ENCODE data around the gene TMEM240.
"Not testable (repeated sequence)": the region's sequence is repeated elsewhere in the genome, so short reads cannot be mapped to it uniquely, and the experiment has no call there.

TMEM240 gene

DNA sequence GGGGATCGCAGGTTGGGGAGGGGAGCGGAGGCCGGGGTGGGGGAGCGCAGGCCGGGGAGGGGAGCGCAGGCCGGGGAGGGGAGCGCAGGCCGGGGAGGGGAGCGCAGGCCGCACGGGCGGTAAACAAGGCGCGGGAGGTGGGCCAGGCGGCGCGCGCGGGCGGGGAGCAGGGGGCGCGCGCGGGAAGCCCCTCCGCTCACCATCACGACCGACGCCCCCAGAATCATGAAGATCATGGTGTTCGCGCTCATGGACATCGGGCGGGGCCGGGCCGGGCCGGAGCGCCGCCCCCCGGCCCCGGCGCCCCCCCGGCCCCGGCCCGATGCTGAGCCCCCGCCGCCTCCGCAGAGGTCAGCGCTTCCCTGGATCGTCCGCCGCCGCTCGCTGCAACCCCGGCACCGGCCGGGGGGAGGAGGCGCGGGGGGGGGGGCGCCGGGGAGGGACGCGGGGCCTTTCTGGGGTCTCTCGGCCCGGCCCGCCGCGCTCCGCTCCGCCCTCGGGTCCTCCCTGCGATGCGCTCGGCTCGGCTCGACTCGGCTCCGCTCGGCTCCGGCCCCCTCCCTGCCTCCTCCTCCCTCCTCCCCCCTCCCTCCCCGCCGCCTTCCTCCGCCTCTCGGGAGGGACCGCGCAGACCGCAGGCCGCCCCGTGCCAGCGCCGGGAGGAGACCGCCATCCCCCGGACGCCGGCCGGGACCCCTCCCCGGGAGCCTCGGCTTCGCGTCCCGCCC is at the start of gene TMEM240:
TSS of gene TMEM240 (minus strand) at position 535 of the 728 bp plus-strand sequence. CDS start at position 257, 278 bp downstream.
- DNase-seq = no peak

- no peak for DNase-seq
Measured at GRCh38 chr1:1583347-1584010, 43.1 kb upstream of the TMEM240 start.

- DNase-seq = no peak
Measured at GRCh38 chr1:1582585-1583346, 42.3 kb upstream of the TMEM240 start.

GRCh38 chr1:1578371-1578940 is 38.0 kb upstream of the TMEM240 start:
- DNase-seq = no peak

DNA sequence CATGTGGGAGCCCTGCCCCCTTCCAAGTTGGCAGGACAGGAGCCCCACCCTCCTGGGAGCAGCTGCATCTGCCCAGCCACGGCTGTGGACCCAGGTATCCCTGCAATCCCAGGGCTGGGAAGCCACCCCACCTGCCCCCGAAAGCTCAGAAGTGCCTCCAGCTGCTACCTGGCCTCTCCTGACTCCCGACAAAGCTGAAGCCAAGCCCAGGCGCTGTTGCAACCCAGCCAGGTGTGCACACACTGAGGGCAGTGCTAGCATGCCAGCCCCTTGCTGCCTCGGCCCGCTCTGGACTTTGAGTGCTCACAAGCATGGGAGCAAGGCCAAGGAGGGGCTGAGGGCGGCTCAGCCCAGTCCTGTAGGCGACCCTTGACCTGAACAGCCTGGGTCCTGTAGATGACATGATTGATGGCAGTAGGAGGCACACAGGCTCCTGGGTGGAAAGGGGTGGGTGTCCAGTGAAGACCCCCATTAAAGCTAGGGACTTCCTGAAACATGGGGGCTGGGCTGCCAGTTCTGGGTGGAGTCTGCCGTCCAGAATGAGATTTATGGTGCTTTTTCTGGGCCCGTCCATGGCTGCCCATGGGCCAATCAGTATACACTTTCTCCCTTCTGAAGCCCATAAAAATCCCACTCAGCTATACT is 37.1 kb upstream of the TMEM240 start:
- DNase-seq = no peak

DNA sequence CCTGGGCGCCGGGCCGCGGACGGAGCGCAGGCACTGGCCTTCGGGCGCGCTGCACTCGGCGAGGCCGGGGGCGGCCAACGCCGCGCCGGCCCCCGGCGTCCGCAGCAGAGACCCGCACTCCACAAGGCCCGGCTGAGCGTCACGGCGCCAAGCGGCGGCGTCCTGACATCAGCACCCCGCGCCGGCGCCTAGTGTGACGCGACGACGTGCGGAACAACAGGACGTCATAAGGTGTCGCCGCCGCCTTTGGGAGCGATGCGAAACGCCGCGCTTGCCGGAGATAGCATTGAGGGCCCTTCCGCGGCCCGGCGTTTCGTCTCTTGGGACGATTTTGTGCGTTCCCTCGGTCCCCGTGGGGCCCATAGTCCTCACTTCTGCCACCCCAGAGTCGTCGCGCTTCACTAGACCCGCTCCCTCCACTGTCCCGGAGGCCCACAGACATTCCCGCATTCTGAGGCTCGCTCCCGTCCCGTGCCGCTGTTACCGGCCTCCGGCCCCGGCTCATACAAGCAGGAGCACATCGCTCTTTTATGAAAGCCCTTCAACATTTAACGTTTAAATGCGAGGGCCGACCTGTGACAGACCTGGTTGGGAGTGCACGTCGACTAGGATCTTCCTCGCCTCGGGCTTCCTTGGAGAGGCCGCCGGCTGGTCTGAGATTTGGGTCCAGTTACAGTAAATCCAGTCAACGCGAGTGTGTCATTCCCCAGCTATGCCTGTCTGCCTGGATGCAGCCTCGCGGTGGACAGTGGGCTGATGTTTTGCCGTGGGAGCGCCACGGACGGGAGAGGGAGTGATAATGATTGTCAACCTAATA is 34.5 kb upstream of the TMEM240 start, which contains the start of gene SSU72:
TSS of gene SSU72 (minus strand) at position 143 of the 817 bp plus-strand sequence. CDS start 306 bp downstream, outside the sequence.
- peak; percentile 83 for DNase-seq

DNA sequence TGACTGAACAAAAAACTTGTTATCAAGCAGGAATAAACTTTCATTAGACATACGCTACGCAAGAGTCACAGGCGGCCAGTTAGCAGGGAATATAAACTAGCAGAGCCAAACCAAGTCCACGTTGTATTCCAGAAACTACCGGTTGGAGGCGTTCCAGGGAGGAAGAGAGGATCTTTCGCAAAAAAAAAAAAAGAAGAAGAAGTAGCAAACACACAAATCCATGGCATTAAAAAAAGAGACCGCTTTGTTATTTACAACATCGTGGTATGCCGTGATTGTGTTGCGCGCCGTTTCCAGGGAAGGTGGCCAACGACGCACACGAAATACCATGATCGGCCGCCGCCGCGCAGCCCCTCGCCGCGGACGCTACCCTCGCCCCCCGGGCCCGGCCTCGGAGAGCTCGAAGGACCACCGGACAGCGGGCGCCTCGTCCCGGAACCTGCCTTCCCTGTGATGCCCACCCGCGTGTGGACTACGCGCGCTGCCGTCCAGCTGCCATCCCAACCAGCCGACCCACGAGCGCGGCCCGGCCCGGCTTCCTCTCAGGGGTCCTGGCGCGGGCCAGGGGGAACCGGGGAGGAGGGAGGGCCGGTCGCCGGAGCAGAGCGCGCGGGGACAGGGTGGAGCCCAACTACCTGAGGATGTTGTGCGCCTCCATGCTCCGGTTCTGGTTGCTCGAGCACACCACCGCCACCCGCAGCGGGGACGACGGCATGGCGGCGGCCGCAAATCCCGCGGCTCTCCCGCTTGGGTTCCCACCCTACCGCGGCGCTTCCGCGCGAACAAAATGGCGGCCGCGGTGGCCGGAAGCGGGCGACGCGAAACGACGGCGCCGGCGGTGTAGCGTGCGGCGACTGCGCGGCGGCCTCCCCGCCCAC is 33.7 kb upstream of the TMEM240 start:
- DNase-seq = peak; percentile 61

DNA sequence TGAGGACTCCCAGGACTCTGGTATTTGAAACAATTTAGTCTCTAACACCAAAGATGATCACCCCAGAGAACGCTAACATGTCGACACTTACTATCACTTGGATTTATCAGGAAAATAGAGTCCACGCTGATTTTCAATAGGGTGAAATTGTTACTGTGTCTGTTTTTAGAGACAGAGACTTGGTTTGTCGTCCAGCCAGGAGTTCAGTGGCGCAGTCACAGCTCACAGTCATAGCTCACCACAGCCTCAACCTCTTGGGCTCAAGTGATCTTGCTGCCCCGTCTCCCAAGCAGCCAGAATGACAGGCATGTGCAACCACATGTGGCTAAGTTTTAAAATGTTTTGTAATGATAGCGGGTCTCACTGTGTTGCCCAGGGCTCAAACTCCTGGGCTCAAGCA is 28.9 kb upstream of the TMEM240 start:
- no peak for DNase-seq

- no peak for DNase-seq
Measured at GRCh38 chr1:1567891-1568291, 27.5 kb upstream of the TMEM240 start.

- no peak for DNase-seq
Measured at GRCh38 chr1:1567152-1567875, 26.9 kb upstream of the TMEM240 start.

- DNase-seq = no peak
Measured at GRCh38 chr1:1565340-1565739, 24.9 kb upstream of the TMEM240 start.

DNA sequence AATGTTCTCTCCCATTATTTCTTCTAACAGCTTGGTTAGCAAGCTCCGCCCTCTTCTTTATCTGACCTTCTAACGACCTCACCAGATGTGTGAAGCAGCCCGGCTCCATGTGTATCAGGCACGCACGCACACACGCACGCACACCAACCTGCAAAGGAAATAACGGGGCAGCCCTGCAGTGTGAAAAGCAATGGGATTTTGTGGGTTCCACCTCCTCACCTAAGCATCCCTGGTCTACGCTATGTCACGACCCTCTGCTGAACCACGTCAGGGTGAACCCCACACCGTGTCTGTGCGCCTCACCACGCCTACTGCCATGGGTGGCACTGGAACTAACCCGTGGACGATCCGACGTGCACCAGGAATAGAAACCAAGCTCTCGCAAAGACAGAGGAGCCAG is 23.8 kb upstream of the TMEM240 start:
- DNase-seq = no peak

GRCh38 chr1:1563688-1564087 is 23.3 kb upstream of the TMEM240 start:
- no peak for DNase-seq

DNA sequence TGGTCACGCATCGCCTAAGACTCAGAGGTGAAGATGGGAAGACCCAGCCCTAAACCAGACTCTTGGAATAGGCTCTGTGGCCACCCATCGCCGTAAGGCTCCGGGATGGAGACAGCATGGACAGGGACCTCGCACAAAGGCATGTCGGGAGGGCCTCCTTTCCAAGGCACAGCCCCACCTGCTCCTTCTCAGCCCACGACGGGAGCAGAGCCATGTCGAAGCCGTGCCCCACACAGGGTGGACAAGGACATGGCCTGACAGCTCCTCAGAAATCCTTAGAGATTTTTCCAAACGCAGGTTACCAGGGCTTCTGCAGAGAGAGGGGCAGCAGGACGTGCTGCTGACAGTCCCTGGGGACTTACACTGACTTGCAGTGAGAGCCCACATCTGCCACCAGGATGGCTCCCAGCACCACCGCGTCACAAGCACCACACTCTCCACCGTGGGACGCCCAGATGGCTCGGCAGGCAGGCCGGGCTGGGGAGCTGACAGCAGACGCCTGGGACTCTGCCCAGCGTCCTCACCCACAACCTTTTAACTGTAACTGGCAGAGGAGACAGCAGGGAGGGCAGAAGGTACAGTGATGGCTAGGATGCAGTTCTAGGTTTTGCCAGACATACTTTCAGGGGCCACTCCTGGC is 22.3 kb upstream of the TMEM240 start:
- no peak for DNase-seq

DNA sequence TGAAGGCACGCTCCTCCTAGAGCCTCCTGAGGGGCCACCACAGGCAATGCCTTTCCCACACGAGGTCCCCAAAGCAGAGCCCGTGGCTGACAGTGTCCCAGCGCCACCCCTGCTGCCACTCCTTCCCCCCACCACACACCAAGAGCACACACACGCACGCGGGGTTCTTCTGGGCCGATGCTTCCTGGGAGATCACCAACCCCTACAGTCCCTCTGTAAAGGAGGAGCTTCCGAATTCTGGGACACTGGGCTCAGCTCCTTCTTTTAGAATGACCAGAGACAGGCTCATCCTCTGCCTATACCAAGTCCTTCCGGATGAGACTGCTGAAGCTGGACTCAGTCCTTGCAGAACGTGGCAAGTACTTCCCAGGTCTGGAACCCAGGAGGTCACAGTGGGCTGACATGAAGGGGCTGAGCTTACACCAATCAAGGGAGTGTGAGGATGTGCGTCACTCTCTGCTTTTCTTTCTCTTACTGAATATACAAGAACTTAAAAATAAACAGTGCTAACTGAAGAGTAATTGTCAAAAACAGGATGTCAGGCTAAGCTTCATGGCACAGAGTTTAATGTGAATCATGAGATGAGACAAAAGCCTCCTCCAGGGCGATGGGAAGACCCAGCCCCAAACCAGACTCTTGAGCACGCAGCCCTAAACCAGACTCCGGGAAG is 21.5 kb upstream of the TMEM240 start:
- no peak for DNase-seq

DNA sequence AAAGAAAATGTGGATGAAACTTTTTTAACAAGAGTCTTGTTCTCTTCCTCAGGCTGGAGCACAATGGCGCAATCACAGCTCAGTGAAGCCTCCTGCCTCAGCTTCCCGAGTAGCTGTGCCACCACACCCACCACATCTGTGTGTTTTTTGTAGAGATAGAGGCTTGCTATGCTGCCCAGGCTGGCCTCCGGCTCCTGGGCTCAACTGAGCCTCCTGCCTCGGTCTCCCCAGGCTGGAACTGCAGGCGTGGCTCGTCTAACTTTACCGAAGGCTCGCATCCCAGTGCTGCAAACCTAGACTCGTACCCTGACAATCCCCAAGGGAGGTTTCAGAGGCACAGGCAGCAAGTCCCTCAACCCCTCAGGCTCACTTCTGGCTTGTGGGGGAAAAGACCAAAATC is 19.8 kb upstream of the TMEM240 start:
- no peak for DNase-seq

DNA sequence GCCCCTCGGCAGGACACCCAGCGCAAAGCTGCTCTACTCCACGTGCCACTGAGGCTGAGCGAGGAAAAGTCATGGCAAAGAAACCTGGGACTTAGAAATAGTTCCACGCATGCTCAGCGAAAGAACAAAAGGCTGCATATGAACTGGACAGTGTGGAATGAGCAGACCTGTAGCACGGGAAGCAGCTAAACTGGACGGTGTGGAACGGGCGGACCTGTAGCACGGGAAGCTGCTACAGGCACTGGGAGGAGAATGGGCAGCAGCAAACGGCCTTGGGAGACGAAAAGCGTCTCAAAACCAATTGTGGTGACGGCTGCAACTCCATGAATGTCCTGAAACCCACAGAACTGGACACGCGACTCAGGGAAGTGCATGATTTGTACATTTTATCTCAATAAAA is 18.6 kb upstream of the TMEM240 start:
- no peak for DNase-seq

DNA sequence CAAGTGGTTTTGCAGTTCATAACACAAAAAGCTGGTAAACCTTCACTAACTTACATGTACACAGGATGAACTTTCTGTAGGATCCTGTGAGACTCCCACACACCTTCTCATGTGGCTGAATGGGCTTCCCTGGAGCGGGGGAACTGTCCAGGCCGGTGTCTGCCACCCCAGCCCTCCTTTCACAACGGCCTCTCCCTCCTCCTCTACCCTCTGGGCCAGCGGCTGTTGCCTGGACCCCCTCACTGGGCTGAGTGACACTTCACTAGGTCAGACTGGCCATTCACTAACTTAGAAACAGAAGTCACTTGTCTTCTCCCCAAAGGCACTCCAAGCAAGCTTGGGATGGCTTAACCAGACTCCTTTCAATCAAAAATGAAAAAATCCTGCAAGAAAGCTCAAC is 18.2 kb upstream of the TMEM240 start:
- no peak for DNase-seq

DNA sequence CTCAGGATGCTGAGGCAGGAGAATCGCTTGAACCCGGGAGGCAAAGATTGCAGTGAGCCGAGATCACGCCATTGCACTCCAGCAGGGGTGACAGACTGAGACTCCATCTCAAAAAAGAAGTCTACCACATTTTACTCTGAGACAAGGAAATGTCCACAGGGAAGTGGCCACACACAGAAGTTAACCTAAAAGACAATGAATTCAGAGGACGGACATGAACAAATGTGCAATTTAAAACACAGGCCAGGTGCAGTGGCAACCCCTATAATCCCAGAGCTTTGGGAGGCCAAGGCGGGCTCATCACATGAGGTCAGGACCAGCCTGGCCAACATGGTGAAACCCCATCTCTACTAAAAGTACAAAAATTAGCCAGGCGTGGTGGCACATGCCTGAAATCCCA is 17.3 kb upstream of the TMEM240 start:
- DNase-seq = not testable (repeated sequence)

All from NK-92 treated with Interleukin-12 subunit alpha and Interleukin-12 subunit beta, amount 100 ng/mL, for 24 hours (cell line).